Upper lobe of right lung (tissue), 1 donor: ENCODE data around the gene VAV3. TPM values are rescaled to one million over a fixed set of nuclear protein-coding genes. Genes with fewer than 3 reads are reported as not detected.
A peak's percentile ranks its signal among the peaks of the same experiment; 100 is the strongest.

Experiments
- ATAC-seq: fragments of 200-7000 bp; cut with Tn5 transposase; one replicate; pipeline ENCODE4 v1.9.1; 2020; ENCODE audit warnings: mild to moderate bottlenecking, moderate library complexity
- DNase-seq: peaks from one replicate; pipeline ENCODE4 v3.0.0-alpha.2; 2020
- H3K27ac ChIP-seq: fragments of 200-600 bp; one replicate; pipeline ENCODE4 v1.8.0; 2022
- H3K27me3 ChIP-seq: fragments of 200-600 bp; one replicate; pipeline ENCODE4 v1.8.0; 2022; ENCODE audit warnings: mild to moderate bottlenecking
- H3K36me3 ChIP-seq: fragments of 200-600 bp; one replicate; pipeline ENCODE4 v1.8.0; 2022
- H3K4me1 ChIP-seq: fragments of 200-600 bp; one replicate; pipeline ENCODE4 v1.8.0; 2022
- H3K4me3 ChIP-seq: fragments of 200-600 bp; one replicate; pipeline ENCODE4 v1.8.0; 2022; ENCODE audit warnings: mild to moderate bottlenecking
- H3K9me3 ChIP-seq: fragments of 200-600 bp; one replicate; pipeline ENCODE4 v1.8.0; 2022
- intact Hi-C: fragments of 100-400 bp; cut with DNase I; formaldehyde crosslinking; loops from one replicate; pipeline ENCODE4 v1.11.0; 2022
- total RNA-seq: library from RNA; stranded (reverse); fragmentation: NEBNext Ultra II Directional; extraction: Animal tissue kit (Norgen Biotek cat#: 25700); gene quantifications from one replicate; pipeline ENCODE4 v1.2.1, GENCODE V29; 2021
- TF ChIP-seq, protein P1 (sequence below): fragments of 200-600 bp; IDR thresholded peaks from one replicate; pipeline ENCODE4 v1.8.0; 2022; ENCODE audit warnings: antibody characterized with exemption
- donor health status: DM: no; HTN: yes; CAD: no; lungs with severe emphysema.

The VAV3 gene
- total RNA-seq, 1 donor from 2014 or later, result 8.5 TPM

DNA sequence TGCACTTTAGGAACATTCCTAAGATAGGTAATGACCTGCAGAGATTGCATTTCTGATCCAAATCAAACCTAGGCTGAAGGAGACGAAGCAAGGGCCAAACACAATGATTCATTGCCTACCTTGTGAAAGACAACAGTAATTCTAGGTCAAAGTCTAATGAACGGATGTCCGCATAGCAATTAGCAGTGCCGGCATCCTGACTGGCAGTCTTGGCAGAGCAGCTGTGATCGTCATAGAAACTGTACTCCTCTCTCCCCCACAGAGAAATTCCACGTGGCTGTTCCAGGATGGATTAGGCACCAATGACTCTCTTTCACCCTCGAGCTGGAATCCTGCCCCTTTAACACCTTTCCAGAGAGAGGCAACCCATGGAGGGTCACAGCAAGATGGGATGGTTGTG lies 28.9 kb upstream of the VAV3 start:
- intact Hi-C loops, result no loop called here
- Histone ChIP-seq H3K27ac (no peak overlapping the region), H3K9me3 (no peaks in the 10 kb centered on the region), H3K4me3 (no peak overlapping the region), H3K27me3 (no peaks in the 10 kb centered on the region), H3K4me1 (no peaks in the 10 kb centered on the region), H3K36me3 (no peaks in the 10 kb centered on the region)
- ATAC-seq (no peak), DNase-seq (no peak)
- TF ChIP-seq, protein P1, sequence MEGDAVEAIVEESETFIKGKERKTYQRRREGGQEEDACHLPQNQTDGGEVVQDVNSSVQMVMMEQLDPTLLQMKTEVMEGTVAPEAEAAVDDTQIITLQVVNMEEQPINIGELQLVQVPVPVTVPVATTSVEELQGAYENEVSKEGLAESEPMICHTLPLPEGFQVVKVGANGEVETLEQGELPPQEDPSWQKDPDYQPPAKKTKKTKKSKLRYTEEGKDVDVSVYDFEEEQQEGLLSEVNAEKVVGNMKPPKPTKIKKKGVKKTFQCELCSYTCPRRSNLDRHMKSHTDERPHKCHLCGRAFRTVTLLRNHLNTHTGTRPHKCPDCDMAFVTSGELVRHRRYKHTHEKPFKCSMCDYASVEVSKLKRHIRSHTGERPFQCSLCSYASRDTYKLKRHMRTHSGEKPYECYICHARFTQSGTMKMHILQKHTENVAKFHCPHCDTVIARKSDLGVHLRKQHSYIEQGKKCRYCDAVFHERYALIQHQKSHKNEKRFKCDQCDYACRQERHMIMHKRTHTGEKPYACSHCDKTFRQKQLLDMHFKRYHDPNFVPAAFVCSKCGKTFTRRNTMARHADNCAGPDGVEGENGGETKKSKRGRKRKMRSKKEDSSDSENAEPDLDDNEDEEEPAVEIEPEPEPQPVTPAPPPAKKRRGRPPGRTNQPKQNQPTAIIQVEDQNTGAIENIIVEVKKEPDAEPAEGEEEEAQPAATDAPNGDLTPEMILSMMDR, result no peak

GRCh38 chr1:107992347-107992746 lies 27.4 kb upstream of the VAV3 start:
- no peak overlapping the region for H3K27ac ChIP-seq
- intact Hi-C loops, result no loop called here
- H3K4me1 ChIP-seq, result no peaks in the 10 kb centered on the region
- H3K9me3 ChIP-seq, result no peaks in the 10 kb centered on the region
- no peak overlapping the region for H3K4me3 ChIP-seq
- no peak for ATAC-seq
- TF ChIP-seq, protein P1, result no peak
- no peak for DNase-seq
- H3K36me3 ChIP-seq, result no peaks in the 10 kb centered on the region
- H3K27me3 ChIP-seq, result no peaks in the 10 kb centered on the region

- no peaks in the 10 kb centered on the region for H3K9me3 ChIP-seq
- no peak overlapping the region for H3K27ac ChIP-seq
- ATAC-seq (peak; percentile 25), DNase-seq (no peak)
- TF ChIP-seq, protein P1, result no peak
- no peaks in the 10 kb centered on the region for H3K27me3 ChIP-seq
- H3K36me3 ChIP-seq, result no peaks in the 10 kb centered on the region
- no peaks in the 10 kb centered on the region for H3K4me1 ChIP-seq
- intact Hi-C loops, result no loop called here
- H3K4me3 ChIP-seq, result no peak overlapping the region
Measured at GRCh38 chr1:107991371-107992066, 26.5 kb upstream of the VAV3 start.

DNA sequence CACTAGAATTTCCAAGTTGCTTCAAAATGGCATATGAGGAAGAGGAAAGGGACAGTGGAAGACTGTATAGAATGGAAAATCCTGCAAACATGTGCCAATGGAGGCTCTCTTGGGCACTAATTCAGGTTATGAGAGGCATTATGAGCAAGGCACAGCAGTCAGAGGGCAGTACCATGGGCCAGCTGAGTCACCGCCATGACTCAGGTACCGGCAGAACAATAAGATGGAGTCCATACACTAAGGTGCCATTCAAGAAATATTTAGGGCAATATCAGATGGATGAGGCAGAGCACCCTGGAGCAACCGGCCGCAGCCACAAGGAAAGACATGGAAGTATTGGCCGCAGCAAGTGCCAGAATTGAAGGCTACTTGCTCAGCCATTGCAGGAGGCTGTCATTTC lies 25.6 kb upstream of the VAV3 start:
- no peak overlapping the region for H3K4me3 ChIP-seq
- DNase-seq (no peak), ATAC-seq (no peak)
- intact Hi-C loops, result no loop called here
- no peaks in the 10 kb centered on the region for H3K9me3 ChIP-seq
- H3K27ac ChIP-seq, result no peak overlapping the region
- no peaks in the 10 kb centered on the region for H3K4me1 ChIP-seq
- TF ChIP-seq, protein P1, result no peak
- no peaks in the 10 kb centered on the region for H3K27me3 ChIP-seq
- H3K36me3 ChIP-seq, result no peaks in the 10 kb centered on the region

- Histone ChIP-seq H3K27ac (no peak overlapping the region), H3K27me3 (no peaks in the 10 kb centered on the region), H3K9me3 (no peaks in the 10 kb centered on the region), H3K36me3 (no peaks in the 10 kb centered on the region), H3K4me1 (no peaks in the 10 kb centered on the region), H3K4me3 (no peak overlapping the region)
- ATAC-seq (no peak), DNase-seq (no peak)
- TF ChIP-seq, protein P1, result no peak
- intact Hi-C loops, result no loop called here
Measured at GRCh38 chr1:107981277-107981676, 16.3 kb upstream of the VAV3 start.

GRCh38 chr1:107979926-107980325 lies 14.9 kb upstream of the VAV3 start:
- no peaks in the 10 kb centered on the region for H3K4me1 ChIP-seq
- H3K27ac ChIP-seq, result no peak overlapping the region
- H3K9me3 ChIP-seq, result no peaks in the 10 kb centered on the region
- no peak overlapping the region for H3K4me3 ChIP-seq
- H3K36me3 ChIP-seq, result no peaks in the 10 kb centered on the region
- no peaks in the 10 kb centered on the region for H3K27me3 ChIP-seq
- intact Hi-C loops, result no loop called here
- no peak for ATAC-seq
- DNase-seq, result no peak
- TF ChIP-seq, protein P1, result no peak
